GM19452 (cell line): Measurements from ENCODE around the gene IFITM1.
"Not testable (repeated sequence)": the region's sequence is repeated elsewhere in the genome, so short reads cannot be mapped to it uniquely, and the experiment has no call there.

Source experiments
- ATAC-seq: cut with Tn5 transposase; IDR thresholded peaks from one replicate; pipeline ENCODE4 v1.9.1; 2021; ENCODE audit not compliant: unreplicated experiment

The IFITM1 gene

GRCh38 chr11:293852-294661, 19.8 kb upstream of the IFITM1 start:
- no peak for ATAC-seq

DNA sequence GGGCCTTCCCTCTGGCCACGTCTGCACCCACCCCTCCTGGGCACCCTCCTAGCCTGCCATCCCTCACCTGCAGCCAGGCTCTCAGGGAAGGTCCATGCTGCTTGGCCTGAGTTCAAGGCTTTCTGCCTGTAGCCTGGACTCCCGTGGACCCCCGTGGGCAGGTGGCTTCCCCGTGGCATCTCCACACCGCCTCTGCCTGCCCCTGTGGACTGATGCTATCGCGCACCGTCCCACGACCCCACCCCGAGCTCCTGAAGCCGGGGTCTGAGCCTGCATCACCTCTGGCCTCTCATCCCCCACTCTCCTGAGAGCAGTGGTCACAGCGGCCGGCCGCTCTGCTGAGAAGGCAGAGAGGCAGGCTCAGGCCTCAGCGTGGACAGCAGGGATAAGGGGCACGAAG, 19.1 kb upstream of the IFITM1 start:
- no peak for ATAC-seq

- ATAC-seq, result no peak
These were observed 18.3 kb upstream of the IFITM1 start for GRCh38 chr11:295351-296170.

DNA sequence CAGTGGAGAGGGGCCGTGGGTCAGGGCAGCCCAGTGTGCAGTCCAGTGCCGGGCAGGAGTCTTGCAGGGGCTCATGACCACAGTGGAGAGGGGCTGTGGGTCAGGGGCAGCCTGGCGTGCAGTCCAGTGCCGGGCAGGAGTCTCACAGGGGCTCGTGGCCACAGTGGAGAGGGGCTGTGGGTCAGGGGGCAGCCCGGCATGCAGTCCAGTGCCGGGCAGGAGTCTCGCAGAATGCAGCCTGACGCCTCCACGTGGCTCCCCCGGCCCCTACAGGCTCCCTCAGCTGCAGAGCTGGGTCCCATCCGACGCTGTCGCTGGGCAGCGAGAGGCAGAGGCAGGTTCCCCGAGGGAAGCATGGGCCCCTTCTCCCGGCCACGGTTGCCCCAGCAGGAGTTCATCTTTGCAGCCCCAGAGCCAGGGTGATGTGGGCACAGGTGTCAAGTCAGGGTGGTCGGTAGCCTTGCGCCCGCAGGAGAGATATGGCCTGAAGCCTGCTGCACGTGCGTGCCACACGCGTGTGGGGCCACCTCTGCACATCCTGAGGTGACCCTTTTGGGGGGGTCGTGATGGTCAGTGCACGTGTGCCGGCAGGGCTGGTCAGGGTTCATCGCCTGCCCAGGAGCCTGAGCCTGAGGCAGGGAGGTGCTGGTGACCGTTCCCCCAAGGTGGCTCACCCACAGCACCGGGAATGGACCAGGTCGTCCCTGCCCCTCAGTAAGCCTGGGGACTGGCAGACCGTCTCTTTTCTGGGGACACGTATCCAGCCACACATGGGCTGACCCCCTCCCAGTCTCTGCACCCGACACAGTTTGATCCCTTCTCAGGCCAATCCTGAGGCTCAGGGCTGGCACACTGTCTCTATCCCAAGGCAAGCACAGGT, 17.4 kb upstream of the IFITM1 start:
- no peak for ATAC-seq

GRCh38 chr11:297051-297585, 16.7 kb upstream of the IFITM1 start:
- no peak for ATAC-seq

- no peak for ATAC-seq
These were observed 16.0 kb upstream of the IFITM1 start for GRCh38 chr11:297586-298405.

- no peak for ATAC-seq
These were observed 15.3 kb upstream of the IFITM1 start for GRCh38 chr11:298406-299065.

- ATAC-seq, result no peak
These were observed 14.6 kb upstream of the IFITM1 start, which contains the start of gene IFITM5 for GRCh38 chr11:299081-299891. IFITM5 (minus strand) TSS chr11:299526; CDS start chr11:299490, 36 bp downstream.

DNA sequence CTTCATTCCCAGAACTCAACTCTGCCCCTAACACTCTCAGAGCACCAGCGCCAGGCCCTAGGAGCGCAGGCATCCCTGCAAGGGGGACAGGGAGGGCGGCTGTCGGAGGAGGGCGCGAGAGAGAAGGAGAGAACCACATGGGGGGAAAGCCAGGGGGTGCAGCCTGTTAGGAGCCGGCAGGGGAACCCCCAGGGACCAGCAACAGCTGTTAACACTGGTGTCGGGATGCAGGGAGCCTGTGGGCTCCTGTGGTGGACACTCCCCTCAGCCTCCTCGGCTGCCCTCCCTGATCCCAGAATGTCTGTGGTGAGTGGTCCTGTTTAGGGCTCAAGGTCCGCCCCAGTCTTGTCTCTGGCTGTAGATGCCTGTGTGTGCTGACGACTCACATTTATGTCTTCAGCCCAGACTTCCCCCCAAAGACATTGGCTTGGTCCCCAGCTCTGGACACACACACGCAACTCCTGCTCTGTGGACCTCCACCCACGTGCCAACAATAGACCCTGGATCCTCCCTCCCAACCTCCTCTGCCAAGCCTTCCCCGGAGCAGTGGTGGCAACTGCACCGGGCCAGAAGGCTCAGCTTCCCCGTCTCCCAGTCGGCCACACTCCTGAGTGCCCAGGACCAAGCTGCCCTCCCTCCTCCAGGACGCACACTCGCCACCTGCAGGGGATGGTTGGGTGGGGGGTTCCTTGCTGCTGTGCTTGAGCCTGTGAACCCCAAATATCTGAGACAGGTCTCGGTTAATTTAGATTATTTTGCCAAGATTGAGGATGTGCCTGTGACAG, 13.7 kb upstream of the IFITM1 start:
- ATAC-seq, result no peak

GRCh38 chr11:303363-303762, 10.5 kb upstream of the IFITM1 start:
- no peak for ATAC-seq

- no peak for ATAC-seq
These were observed 9.8 kb upstream of the IFITM1 start for GRCh38 chr11:304061-304506.

DNA sequence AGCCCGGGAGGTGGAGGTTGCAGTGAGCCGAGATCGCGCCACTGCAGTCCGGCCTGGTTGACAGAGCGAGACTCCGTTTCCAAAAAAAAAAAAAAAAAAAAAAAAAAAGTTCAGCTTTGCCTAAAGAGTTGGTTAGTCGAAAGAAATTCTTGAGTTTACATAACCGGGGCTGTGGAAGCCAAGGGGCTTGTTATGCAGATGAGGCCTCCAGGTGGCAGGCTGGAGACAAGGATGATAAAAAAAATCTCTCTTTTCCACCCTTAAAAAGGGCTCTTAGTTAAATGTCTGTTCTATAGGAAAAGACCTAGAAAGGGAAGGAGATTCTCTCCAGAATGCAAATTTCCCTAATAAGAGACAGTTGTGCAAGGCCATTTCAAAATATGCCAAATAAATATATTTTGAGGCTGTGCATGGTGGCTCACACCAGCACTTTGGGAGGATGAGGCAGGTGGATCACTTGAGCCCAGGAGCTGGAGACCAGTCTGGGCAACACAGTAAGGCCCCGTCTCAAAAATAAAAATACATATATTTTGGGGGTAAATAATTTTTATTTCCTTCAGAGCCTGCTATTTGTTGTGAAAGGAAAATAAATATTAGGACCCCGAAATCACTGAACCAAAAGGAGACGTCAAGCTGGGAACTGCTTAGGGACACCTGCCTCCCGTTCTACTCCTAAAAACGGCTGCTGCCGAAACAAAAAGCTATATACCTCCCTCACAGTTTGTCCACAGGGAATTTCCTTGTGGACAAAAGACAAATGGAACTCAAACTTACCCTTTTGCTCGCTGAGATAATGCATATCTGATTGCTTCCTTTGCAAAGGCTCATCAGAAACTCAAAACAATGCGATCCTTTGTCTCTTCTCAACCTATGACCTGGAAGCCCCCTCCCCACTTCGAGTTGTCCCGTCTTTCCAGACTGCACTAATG, 8.7 kb upstream of the IFITM1 start:
- ATAC-seq, result no peak

DNA sequence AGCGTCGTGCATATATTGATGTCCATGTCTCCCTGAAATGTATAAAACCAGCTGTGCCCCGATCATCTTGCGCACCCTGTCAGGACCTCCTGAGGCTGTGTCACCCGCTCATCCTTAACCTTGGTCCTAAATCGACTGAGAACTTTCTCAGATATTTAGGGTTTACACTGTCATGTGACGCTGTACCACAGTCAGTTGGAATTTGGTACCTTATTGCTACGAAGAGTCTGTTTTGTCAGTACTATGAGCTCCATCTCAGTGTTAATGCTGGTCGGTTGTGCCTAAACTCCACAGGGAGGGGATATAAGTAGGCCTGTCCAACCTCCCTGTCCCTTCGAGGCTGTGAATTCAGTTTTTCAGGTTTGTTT, 8.0 kb upstream of the IFITM1 start:
- ATAC-seq, result no peak

DNA sequence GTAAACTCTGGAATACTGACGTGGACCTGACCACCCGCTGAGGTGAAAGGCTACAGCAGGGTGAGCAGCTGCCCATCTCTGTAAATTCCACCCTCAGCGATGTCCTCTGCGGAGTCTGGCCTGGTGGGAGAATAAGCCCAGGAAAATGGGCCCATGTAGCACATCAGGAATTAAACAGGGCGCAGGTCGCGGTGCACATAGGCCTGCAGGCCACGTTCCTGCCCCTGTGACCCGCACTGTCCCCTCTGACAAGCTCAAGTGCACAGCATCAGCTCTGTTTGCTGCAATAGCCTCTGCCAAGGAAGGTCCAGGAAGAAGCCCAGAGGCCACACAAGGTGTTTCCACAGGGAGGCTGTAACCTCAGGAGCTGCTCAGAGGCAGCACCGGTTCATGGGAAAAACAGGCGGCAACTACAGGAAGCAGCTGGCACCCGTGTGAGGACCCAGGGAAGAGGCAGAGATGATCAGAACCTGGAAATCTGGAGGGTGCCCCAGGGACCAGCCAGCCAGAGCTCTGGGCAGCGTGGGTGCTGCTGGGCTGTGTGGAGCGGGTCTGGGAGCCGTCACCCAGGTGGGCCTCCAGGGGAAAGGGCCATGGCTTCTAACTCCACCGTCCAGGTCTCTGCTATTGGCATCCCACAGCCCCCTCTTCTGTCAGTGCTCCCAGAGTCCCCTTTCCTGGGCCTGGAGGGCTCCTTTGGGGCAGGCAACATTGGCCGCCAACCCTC, 7.0 kb upstream of the IFITM1 start:
- no peak for ATAC-seq

DNA sequence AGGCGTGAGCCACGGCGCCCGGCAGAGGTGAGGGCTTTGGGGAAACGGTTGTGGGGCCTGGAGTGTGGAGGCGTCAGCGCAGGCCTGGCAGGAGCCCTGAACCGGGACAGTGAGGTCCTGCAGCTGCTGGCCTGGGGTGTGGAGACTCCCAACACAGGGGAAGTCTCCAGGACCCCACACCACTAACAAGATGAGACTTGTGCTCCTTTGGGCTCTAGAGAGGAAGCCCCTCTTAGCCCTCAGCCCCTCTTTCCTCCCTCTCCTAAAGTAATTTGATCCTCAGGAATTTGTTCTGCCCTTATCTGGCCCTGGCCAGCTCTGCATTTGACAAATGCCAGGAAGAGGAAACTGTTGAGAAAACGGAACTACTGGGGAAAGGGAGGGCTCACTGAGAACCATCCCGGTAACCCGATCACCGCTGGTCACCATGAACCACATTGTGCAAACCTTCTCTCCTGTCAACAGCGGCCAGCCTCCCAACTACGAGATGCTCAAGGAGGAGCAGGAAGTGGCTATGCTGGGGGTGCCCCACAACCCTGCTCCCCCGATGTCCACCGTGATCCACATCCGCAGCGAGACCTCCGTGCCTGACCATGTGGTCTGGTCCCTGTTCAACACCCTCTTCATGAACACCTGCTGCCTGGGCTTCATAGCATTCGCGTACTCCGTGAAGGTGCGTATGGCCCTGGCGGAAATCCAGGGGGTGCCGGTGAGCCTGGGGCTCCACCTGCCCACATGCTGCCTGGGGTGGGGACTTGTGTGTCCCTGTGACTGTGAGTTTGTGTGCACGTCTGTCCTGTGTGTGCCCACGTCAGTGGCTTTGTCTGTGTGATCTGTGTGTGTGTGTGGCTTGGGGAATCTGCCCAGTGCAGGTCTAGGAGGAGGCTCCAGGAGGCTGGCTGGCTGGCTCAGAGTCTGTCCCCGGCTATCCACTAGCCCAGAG, 5.8 kb upstream of the IFITM1 start, which contains the start of gene IFITM2:
Gene IFITM2 (plus strand): TSS at position 51 of the 943 bp plus-strand sequence. CDS start 377 bp downstream, at position 428.
- ATAC-seq, result not testable (repeated sequence)
